ENCODE data around the gene PTGFRN. TPM values are rescaled to one million over a fixed set of nuclear protein-coding genes. Genes with fewer than 3 reads are reported as not detected.
"Not testable (repeated sequence)": the region's sequence is repeated elsewhere in the genome, so short reads cannot be mapped to it uniquely, and the experiment has no call there.

Gene PTGFRN
- total RNA-seq, 1 donor from 2014 or later: 93.6 TPM

DNA sequence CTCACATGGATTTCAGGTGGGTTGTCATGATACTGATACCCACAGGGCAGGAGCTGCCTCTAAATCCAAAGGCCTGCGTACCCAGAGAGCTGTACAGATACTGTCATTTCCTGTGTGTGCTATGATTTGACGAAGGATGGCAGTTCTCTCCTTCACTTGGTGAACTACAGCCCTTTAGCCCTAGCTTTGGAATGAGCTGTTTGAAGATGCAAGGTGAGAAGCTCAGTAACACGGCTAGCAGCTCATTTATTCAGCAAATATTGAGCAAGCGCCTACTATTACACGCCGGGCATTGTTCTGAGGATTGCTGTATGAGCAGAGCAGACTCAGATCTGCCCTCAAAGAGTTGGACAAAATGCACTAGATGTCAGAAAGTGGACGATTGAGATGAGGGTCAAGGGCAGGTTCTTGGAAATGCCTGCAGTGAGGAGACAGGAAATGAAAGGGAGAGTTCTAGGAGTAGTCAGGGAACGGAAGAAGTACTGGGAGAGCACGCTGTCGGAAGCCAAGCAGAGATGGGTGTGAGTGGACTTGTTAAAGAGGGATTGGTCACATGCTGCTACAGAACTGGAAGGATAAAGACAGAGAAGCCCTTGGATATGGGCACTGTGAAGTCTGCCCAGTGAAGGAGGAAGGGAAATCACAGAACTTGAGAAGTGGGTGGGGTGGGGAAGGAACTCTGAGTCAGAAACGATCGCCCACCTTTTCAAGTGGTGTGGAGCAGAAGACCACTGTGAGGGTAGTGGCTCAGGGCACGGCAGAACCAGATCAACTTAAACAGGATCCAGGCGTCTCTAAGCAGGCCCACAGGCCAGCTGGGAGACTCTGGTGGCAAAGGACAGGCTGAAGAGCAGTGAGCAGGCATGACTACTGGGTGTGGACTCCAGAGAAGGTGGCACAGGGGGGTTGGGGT lies 7.1 kb downstream of the PTGFRN start:
- no peak for DNase-seq (ENCODE audit: low spot score)

- DNase-seq (ENCODE audit: low spot score): no peak
These were observed 9.1 kb downstream of the PTGFRN start for GRCh38 chr1:116918714-116919357.

GRCh38 chr1:116919802-116920201 lies 10.1 kb downstream of the PTGFRN start:
- peak; percentile 25 for DNase-seq (ENCODE audit: low spot score)

DNA sequence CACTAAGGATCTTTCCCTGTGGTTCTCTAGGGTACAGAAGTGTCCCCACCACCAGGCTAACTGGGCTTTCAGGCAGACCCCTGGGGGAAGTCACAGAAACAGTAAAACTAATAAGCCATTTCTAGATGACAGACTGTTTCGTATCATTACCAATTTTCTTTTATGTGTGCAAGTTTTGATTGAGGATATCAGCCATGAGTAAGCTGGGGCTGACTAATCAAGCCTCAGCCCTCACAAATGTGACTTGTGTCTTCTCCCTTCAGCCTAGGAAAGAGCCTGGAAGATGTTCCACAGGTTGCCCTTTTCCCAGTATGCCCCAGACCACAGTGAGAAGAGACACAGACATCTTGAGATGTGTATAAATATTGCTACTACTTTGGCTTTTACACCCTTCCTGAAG lies 10.5 kb downstream of the PTGFRN start:
- DNase-seq (ENCODE audit: low spot score): no peak

DNA sequence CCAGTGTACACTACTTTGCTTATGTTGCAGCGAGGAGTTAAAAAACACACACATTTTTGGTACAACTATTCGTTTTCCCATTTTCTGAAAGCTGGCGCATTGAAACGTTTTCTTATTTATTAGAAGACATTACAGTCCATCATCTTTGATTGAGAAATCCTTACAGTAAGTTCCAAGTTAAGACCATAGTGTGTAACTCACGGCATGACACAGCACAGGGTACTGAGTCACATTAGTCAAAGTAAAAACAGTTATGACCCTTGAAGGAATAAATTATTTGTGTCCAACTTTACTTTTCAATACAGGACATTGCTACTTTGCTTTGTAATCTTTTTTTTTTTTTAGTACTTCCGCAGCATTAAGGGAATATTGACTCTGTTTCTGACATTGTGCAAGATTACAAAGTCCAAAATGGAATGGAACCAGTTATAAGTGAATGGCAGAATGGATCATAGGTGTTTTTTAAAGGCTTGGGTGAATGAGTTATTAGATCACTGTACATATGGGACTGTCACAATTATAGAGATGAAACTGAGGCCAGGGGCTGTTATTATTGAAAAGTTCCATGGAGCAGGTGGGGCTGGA lies 11.7 kb downstream of the PTGFRN start:
- no peak for DNase-seq (ENCODE audit: low spot score)

- DNase-seq (ENCODE audit: low spot score): no peak
These were observed 12.2 kb downstream of the PTGFRN start for GRCh38 chr1:116921937-116922336.

DNA sequence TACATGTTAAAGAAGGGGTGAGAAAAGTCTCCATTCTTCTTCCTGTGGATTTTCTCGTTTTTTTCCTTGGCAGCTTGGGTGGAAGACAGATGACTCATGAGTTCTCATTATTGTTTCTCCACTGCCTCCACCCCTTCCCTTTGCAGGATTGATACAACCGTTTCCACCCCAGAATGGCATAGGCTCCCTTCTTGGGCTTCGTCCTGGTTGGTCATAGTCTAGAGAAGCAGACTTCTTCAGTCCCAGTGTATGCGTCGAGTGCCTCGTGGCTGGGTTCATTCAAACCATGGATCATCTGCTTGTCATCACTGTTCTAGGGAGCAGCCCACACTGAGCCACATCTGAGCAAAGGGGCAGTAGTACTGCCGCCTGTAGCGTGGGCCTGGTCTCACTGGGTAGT lies 13.7 kb downstream of the PTGFRN start:
- no peak for DNase-seq (ENCODE audit: low spot score)

DNA sequence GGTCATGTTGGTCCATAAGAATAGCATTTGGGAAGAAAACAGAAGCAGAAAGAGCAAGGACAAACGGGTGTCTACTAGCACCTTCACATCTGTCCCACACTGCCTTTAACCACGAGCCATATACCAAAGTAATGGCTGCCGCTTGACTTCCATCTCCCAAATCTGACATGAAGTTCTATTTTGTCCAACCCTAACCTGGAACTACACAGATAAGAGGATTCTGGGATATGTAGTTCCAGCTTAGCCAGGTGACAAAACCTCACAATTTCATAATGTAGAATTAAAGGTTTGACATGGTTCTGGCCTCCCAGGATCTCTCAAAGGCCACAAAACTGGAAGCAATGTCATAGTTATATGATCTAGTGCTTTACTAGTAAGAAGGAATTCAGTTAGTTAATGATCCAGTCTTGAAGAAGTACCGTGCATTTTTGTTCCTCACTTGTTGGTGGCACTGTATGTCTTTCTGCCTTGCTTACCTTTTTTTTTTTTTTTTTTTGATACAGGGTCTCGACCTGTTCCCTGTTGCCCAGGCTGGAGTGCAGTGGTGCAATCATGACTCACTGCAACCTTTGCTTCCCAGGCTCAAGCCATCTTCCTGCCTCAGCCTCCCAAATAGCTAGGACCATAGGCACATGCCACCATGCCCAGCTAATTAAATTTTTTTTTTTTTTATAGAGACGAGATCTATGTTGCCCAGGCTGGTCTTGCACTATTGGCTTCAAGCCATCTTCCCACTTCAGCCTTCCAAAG lies 17.5 kb downstream of the PTGFRN start:
- no peak for DNase-seq (ENCODE audit: low spot score)

DNA sequence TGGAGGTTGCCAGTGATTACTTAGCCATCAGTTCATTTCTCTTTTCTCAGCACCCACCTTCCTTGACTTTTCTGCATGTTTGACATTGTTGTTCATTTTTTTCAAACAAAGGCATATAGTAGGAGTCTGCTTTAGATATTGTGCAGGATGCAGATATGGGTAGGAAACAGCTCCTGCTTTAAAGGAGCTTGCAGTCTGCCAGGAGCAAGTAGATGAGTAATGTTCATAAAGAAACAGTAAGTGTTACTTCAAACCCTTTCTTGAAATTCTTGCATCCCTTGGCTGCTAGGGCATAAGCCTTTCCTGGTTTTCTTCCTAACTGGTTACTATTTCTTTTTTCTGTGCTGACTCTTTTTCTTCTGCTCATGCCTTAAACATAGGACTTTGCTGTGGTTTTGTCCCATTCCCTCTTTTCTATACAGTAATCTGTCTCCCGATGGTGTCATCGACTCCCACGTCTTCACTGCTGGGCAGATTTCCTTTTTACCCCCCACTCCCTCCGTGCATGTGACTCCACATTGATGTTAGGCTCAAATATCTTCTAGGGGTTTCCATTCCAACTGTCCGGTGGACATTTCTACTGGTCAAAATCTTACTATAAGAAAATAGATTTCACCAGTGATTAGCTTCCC lies 20.4 kb downstream of the PTGFRN start:
- DNase-seq (ENCODE audit: low spot score): no peak

- no peak for DNase-seq (ENCODE audit: low spot score)
These were observed 21.6 kb downstream of the PTGFRN start for GRCh38 chr1:116931016-116931918.

GRCh38 chr1:116933606-116934515 lies 24.1 kb downstream of the PTGFRN start:
- DNase-seq (ENCODE audit: low spot score): no peak

DNA sequence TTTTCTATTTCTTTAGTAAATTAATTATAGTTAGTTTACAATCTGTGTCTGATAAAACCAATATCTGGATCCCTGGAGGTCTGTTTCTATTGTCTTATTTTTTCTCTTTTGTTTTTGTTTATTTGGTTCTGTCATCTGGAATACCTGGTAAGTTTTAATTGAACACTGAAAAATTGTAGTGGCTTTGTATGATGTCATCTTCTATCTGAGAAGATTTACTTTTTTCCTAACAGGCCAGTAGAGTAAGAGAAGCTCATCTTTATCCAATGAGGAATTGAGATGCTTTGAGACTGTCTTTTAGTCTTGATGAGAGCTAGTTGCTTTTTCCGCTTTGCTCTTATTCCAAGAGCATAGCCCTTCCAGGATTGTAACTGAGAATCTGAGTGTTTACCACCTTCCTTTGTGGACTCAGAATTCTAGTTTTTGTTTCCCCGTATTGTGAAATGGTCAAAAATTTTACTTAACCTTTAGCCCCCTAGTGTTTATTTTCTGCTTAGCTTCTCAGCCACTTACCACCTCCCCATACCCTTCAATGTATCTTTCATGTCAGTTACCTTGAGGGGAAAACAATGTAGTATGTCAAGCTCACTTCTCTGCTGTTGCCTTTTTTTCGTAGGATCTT lies 25.0 kb downstream of the PTGFRN start:
- no peak for DNase-seq (ENCODE audit: low spot score)

GRCh38 chr1:116938216-116938615 lies 28.5 kb downstream of the PTGFRN start:
- no peak for DNase-seq (ENCODE audit: low spot score)

DNA sequence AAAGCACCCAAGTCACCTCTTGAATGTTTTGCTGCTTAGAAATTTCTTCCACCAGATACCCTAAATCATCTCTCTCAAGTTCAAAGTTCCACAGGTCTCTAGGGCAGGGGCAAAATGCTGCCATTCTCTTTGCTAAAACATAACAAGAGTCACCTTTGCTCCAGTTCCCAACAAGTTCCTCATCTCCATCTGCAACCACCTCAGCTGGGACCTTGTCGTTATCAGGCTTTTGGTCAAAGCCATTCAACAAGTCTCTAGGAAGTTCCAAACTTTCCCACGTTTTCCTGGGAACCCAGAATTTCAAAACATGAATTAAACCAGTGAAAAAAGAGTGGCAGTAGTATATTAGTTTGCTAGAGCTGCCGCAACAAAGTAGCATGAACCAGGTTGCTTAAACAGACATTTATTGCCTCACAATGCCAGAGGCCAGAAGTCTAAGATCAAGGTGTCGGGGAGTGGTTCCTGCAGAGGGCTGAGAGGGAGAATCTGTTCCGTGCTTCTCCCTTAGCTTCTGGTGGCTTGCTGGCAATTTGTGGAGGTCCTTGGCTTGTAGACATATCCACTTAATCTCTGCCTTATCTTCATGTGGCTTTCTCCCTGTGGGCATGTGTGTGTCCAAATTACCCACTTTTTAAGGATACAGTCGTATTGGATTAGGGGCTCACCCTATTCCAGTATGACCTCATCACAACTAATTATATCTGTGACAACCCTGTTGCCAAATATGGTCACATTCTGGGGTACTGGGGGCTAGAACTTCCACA lies 30.2 kb downstream of the PTGFRN start:
- DNase-seq (ENCODE audit: low spot score): not testable (repeated sequence)

DNA sequence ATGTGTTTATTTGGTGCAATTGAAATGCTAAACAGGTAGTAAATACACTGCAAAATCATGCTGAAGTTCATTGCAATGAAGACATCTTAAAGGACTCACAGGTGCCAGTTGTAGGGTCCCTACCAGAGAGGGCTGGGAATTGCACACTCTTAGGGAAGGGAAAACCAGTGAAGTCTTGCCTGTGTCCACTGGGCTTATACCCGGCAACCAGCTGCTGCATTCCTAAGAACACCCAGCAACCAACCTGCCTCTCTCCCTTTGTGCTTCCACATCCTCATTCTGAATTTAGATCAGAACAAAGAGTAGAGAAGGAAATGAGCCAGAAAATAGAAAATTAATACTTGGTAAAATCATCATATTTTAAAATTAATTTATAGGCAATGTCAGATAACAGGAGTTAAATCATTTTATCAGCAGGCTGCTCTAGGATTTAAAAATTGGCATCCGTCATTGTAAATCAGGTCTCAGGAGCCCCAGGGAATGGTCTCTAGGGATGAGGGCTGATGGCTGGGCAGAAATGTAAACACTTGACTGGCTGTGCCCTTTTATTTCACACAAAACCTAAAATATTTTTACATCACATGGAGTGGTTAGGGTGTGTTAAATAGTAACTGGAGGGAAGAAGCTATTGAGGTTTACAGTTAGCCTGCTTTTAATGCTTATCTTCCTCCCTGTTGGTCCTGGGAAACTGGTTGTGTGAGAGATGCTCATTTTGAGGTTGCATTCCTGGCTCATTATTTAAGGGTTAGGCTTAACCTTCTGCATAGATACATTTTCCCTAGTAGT lies 31.3 kb downstream of the PTGFRN start:
- DNase-seq (ENCODE audit: low spot score): no peak

- no peak for DNase-seq (ENCODE audit: low spot score)
These were observed 32.0 kb downstream of the PTGFRN start for GRCh38 chr1:116941670-116942069.

DNA sequence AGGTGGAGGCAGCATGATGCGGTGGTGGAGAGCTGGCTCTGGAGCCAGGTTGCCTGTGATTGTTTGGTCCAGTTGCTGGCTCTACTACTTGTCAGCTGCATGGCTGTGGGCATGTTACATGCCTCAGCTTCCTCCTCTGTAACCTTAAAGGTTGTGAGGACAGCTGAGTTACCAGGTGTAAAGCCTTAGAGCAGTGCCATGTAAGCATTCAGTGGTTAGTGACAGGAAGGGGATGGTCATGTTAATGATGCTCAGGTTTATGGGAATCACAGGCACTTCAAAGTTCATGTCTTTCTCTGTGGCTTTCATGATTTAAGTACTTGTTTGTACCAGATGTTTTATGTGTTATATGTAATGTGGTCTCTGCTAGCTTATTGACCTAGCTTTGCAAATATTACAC lies 32.6 kb downstream of the PTGFRN start:
- no peak for DNase-seq (ENCODE audit: low spot score)

Data from mucosa of gallbladder (tissue), 1 donor.